T47D (cell line): ENCODE measurements around the gene CEBPG.

Experiments used
- DNase-seq, 2 experiments: peaks; one replicate each; pipeline versions ENCODE4 v3.0.0 to v3.0.0-alpha.2; 2011 to 2012; ENCODE audit warnings: low read depth in 1 of 2, low spot score in 1 of 2
- JUND ChIP-seq: IDR thresholded peaks from 2 replicates; pipeline ENCODE4 v1.6.1; 2012; ENCODE audit warnings: low read depth
- in situ Hi-C: cut with HindIII; loops from 2 replicates; pipeline ENCODE4 v1.10.0; 2016; ENCODE audit warnings: low sequenced_read_pairs, low pct_unique_long_range_greater_than_20kb

CEBPG gene

GRCh38 chr19:33418871-33419787 lies 45.6 kb downstream of the CEBPG start:
- in situ Hi-C loops, result no loop called here
- DNase-seq, result no peak
- TF ChIP-seq JUND, result no peak

- TF ChIP-seq JUND, result no peak
- DNase-seq, result no peak
- in situ Hi-C loops, result no loop called here
Measured at GRCh38 chr19:33419788-33420130, 46.2 kb downstream of the CEBPG start.

- no peak for TF ChIP-seq JUND
- DNase-seq, result no peak
- in situ Hi-C loops, result no loop called here
Measured at GRCh38 chr19:33420821-33421220, 47.3 kb downstream of the CEBPG start.

DNA sequence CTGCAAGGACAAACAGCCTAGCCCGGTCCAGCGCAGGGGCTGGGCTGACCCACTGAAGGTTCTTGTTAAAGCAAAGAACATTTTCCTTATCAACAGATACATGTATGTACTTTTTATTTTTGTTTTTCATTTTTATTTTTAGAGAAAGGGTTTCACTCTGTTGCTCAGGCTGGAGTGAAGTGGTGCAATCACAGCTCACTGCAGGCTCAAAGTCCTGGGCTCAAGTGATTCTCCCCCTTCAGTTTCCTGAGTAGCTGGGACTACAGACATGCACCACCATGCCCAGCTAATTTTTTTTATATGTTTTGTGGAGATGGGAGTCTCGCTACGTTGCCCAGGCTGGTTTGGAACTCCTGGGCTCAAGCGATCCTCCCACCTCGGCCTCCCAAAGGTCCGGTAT lies 47.9 kb downstream of the CEBPG start:
- TF ChIP-seq JUND, result no peak
- DNase-seq, result no peak
- in situ Hi-C loops, result no loop called here

DNA sequence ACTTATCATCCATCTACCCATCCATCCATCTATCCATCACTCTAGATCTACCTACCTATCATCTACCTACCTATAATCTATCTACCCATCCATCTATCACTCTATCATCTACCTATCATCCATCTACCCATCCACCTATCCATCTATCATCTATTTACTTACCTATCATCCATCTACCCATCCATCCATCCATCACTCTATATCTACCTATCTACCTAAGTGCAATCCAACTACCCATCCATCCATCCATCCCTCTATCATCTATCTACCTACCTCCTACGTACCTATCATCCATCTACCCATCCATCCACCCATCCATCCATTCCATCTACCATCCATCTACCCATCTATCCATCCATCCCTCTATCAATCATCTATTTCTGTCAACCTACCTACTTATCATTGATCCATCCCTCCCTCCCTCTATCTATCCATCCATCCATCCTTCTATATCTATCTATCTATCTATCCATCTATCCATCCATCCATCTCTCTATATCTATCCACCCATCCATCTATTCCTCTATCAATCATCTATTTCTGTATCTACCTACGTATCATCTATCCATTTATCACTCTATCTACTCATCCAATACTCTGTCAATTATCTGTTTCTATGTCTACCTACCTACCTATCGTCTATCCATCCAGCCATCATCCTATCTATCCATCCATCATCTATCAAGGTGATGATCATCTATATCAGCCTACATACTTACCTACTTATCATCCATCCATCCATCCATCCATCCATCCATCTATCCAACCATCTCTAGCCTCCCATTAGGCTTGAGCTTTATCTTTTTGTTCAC lies 49.1 kb downstream of the CEBPG start:
- DNase-seq, result no peak
- TF ChIP-seq JUND, result no peak
- in situ Hi-C loops, result no loop called here

DNA sequence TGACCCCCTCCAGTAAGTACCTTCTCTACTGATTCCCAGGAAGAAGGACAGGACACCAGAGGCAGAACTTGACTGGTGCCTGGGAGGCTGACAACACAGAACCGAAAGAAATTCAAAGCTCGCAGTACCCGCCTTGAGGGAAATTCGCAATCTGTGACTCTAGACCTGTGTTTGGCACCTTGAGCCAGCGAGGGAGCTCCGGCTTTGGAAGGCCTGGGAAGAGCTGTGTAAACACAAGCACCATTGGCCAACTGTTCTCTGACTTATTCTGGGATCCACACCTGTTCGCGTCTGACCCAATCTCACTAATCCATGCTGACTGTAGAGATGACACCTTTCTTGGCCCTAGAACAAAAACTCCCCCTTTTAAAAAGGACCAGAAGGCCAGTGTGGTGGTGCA lies 50.7 kb downstream of the CEBPG start:
- in situ Hi-C loops, result no loop called here
- TF ChIP-seq JUND, result no peak
- no peak for DNase-seq

GRCh38 chr19:33426621-33427361 lies 53.3 kb downstream of the CEBPG start:
- TF ChIP-seq JUND, result no peak
- DNase-seq, result no peak
- in situ Hi-C loops, result no loop called here

DNA sequence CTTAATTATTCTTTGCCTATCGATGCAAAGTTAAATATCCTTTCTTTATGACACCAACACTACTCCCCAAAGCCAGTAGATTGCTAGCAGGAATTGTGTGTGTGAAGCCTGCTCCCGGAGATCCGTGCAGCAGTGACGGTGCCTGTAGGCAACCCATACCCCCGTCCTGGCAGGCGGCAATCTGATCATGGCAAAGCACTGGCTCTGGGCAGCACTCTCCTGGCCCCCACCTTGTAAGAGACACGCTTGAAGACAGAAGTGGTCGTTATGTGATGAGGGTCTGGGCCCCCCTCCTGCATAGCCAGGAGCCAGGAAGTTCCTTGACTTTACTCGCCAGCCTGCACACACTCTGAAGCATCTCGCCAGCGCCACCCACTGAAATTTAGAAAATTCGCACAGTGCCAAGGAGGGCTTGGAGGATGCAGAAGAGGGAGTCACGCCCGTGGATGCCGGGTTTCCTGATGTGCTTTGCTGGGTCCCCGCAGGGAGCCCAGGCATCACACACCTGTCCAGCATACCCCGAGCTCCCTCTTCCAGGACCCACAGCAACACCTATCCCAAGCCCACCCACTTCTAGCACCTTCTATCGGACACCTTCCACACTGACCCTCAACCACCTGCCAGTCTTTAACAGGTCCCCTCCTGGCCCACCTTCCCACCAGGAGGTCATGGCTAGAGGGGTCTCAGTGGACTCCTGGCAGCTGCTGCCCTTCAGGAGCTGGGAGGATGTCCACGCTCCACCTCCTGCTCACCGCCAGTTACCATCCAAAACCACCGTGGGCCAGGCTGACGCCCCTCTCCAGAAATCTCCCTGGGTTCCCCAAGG lies 54.5 kb downstream of the CEBPG start:
- in situ Hi-C loops, result no loop called here

DNA sequence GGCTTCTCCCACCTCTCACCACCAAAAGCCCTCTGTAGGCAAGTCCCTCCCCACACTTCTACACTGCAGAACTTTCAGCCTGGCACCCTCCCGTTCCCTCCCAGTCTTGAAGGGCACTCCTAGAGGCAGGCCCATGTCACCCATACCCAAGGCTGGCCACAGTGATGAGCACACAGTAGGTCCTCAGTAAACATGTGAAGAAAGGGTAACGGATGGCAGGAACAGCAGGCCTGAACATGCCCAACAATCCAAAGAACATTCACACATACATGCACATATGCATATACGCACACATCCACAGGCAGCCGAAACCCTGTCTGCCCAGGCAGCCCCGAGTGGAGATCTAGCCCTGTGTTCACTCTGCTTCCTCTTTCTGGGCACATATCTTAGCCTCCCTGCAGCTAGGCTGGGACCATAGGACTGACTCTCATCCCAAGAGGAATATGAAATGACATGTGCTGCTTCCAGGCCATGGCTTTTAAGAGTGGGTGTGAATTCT lies 55.2 kb downstream of the CEBPG start:
- in situ Hi-C loops, result no loop called here
- no peak for TF ChIP-seq JUND
- no peak for DNase-seq

More for the DNA sequence above, 54.5 kb downstream of the CEBPG start:
- no peak for TF ChIP-seq JUND
- DNase-seq, result no peak

DNA sequence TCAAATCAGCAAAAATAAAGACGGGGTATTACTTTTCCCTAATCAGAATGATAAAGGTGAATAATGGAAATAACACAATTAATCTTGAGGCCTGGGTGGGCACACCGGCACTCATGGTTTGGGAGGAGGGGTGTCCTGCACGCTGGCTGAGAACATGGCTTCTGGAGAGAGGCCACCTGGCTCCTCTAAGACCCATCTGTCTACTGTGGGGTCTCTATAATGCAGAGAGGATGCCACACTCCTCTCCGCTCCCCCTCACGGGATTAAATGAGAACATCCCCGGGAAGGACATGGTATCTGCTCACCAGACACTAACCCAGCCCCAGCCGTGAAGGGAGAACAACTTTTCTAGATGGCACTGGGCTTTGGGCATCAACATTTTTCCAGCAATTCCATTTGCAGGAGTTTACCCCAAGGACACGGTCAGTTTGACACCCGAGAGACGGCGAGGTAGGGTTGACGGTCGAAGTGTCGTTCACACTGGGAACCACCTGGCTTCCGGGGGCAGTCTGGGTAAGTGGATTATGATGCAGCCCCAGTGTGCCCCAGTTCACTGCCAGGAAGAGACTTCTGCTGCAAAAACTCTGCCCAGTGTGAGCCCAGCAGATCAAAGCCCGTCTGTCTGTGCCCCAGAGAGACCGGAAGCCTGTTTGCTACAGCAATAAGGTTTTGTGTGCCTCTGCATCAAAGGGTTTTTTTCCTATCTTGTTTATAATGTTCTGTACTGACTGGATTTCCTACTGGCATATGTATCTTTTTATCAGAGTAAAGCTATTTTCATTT lies 56.6 kb downstream of the CEBPG start:
- TF ChIP-seq JUND, result no peak
- in situ Hi-C loops, result no loop called here
- DNase-seq, result no peak

DNA sequence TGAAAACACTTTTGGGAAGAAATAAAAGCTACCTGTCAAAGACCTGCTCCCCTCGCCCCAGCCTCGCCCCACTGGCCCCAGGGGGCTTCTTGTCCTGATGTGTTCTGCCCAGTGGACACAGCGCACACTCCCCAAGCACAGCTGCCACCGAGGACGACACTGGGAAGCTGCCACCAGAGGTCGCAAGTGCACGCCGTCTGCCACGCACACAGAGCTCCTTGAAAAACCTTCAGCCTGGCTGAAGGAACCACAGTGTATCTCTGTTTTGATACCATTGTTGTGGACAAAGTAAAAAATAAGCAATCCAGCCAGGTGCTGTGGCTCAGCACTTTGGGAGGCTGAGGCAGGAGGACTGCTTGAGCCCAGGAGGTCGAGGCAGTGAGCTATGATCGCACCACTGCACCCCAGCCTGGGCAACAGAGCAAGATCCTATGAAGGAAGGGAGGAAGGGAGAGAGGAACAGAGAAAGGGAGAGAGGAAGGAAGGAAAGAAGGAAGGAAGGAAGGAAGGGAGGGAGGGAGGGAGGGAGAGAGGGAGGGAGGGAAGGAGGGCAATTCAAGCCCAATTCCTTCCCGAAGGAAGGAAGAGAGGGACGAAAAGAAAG lies 57.3 kb downstream of the CEBPG start:
- no peak for TF ChIP-seq JUND
- in situ Hi-C loops, result no loop called here
- DNase-seq, result peak; percentile 65 to 71
